ENCODE measurements around the gene COL4A2.

COL4A2 gene

DNA sequence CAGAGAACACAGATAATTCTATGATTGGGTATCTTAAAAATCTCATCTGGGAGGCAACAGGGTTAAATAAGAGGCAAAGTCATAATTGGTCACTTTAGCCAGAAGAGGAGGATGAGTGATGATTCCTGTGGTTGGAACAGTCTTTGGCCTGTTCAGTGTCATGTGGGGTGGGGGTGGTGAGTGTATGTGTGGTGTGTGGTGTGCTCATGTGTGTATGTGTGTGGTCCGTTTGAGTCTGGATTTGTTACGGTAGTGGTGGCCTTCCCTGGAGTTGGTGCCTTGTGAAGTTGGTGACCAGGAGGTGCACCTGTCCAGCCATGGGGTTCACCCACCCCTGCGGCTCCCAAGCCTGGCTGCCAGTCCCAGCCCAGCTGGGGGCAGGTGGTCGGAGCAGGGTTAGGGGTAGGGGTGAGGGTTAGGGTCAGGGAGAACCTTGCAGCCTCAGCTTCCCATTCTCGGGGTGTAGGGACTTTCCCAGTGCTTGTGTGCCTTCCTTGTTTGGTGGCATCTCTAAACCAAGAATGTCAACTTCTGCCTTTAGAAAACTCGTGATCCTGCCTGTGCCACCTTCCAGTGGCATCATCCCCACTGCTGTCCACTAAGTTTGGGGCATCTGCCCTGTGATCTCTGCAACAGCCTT is 156.9 kb downstream of the COL4A2 start:
- DNase-seq, result no peak

DNA sequence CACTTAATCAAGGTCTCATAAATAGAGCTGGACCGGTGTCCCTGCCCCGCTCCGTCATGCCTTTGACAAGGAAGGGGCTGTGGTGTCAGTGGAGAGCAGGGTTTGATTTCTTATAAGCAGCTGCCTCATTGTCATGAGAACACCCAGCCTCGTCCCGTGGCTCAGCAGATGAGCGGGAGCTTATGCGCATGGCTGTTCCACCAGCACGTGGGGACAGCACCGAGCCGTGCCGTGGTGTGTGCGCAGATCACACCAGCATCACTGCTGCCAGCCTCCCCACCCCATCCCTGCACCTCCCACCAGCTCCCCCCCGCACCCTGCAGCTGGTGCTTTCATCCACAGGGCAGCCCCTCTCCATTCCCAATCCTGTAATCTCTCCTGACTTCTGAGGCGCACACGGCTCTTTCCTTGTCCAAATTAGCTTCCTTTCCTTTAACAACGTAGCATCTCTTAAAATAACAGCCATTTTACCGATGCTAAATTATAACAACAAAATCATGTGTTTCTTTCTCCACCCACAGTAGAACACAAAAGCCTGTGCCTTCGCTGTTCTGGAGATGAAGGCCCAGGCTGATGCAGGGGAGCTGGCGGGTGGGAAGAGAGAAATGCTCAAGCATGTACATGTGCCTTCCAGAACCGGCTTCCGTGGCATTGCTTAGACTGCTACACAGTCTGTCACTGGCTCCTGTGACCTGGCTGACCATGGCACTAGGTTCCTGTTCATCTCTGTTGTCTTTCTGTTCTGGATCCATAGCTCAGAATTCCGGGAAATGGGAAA is 157.7 kb downstream of the COL4A2 start:
- DNase-seq, result no peak

DNA sequence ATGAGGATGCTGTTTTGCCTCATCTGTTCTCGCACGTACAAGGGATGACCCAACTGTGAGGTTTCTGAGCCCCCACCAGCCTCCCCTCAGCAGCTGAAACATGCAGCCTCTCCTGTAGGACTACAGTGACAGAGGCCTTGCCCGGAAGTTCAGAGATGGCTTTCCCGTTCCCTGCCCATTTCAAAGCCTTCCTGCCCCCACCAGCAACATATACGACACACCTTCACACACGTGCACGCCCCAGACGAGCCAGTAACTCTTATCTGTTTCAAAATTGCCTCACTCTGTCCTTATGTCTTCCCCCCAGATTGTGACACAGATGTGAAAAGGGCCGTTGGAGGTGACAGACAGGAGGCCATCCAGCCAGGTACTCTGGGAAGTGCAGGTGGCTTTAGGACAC is 158.6 kb downstream of the COL4A2 start:
- no peak for DNase-seq

DNA sequence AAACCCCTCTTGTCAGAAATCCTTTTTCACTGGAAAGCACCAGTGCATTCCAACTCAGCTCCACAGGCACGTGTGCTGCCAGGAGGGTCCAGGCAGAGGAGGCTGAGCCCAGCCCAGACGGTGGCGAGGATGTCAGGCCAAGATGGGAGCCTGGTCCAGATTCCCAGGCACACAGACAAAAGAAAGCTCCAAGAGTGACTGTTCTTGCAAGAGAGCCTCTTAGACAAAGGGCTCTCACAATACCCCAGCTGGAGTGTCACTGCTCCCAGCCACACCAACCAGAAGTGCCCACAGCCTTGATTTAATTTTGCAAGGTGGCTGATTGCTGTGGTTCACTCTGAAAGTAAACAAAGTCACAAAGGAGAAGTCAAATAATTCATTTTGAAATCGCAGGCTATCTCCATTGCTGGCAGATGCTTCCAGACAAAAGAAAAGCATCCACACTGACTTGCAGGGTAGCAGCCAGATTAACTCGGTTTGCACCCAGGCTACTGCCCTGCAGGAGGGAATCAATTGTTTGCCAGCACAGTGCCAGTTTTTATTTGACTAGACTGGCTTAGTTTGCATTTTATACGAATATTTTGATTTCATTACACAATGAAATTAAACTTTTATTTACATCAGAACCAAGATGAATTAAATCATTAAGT is 159.3 kb downstream of the COL4A2 start:
- no peak for DNase-seq

DNA sequence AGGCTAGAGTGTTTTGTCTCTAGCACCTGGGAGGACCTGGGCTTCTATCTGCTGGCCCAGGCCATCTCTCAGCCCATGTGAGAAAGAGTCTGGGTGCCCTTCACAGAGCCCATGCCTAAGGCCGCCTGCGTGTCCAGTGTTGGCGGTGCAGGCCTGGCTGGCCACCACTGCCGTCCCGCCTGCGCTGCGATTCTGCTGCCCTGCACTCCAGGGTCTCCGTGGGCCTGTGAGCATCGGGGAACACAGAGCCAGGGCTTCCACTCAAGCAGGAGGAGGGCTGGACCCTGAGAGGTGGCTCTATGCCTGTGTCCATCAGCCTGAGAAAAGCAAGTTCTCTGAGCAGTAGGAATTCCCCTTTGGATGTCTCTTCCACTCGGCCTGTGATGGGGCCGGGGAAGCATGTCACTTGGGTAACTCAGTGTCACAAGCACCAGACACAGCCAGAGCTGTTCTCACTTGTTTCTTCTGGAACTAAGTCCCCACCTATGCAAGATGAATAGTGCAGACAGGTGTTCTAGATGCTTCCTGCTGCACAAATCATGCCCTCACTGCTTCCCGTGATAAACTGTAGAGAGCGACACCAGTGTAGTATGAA is 160.5 kb downstream of the COL4A2 start:
- DNase-seq, result no peak

DNA sequence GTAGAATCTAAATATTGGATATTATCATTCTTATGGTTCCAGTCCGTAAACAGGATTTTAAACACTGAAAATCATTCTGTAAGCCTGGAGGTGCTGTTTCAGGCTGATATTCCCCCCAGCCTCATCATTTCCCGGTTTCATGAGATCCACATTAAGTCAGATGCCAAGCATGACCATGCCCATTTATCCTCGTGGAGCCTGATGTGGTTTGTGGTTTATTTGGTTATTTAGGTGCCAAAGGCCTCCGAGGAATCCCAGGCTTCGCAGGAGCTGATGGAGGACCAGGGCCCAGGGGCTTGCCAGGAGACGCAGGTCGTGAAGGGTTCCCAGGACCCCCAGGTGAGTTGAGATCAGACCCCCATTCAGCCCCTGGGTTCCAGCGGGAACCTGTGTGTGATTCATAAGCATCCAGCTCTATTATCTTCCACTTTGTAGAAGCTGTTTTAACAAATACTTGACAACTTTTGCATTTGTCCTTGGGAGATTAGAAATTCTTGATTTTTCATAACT is 162.0 kb downstream of the COL4A2 start:
- no peak for DNase-seq

DNA sequence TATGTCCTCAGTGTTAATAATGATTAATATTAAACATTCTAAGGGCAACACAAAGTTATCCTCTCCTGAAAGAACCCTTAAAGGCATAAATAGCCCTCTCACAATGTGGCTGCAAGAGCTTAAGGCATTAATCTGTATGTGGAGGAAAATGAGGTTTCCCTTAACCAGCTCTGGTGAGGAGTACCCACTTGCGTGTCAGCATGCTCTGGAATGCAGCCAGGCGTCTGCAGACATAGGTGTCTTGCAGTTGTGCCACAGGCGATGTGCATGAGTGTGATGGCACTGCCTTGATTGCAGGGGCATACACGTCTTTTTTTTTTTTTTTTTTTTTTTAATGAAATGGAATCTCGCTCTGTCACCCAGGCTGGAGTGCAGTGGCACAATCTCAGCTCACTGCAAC is 162.5 kb downstream of the COL4A2 start:
- DNase-seq, result no peak

DNA sequence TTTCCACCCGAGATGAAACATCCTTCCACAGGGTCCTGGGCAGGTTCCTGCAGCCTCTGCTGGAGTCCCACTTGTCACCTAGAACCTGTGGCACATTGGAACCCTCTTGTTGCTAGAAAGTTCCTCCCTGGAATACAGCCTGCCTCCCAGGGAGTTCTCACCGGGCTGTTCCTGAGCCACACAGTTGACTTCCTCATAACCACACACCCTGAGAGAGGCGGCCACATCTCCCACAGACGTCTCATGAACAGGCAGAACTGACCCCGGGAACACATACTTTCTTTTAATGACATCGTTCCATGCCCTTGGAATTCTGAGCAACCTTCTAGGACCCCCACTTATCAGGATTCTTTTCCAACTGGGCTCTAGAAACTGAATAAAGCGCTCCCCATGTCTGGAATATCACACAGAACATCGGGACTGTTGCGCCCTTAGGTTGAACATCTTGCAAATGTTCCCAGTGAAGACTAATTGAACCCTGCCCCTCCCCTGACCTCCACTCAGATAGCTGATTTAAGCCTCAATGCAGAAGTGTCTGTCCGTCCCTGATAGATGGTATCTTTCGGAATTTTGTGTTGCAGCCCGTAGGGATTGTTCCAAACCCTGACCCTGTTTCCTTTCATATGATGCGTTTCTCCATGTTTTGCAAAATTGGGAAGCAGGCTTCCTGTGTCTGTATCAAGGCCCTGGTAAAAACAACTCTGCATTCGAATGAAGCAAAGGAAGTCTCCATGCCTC is 163.4 kb downstream of the COL4A2 start:
- no peak for DNase-seq

DNA sequence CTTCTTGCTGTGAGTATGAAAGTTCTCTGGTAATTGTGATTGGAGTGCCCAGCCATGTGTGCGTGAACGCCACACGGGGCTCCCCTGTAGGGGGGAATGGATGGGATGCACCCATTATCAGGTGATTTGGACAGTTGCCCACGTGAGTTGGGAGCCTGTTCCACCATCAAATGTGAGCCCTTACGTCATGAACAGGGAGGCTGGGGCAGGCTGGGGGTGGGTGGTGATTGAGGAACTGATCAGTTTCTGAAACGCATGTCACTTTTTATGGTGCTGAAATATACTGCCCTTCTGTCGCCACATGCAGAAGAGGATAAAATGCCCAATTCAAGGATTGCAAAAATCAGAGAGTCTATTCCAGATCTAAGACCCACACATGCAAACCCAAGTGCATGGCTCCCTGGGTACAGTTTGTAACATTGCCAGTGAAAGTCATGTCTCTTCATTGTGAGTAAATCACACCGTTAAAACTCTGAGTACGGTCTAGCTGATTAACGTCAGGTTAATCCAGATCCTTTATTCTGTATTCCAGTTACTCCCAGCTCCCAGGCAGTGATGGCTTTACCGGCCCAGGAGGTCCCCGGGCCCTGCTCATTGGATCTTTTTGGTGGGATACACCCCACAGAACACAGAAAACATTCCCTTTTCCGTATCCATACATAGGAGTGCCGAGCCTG is 164.2 kb downstream of the COL4A2 start:
- DNase-seq, result no peak

DNA sequence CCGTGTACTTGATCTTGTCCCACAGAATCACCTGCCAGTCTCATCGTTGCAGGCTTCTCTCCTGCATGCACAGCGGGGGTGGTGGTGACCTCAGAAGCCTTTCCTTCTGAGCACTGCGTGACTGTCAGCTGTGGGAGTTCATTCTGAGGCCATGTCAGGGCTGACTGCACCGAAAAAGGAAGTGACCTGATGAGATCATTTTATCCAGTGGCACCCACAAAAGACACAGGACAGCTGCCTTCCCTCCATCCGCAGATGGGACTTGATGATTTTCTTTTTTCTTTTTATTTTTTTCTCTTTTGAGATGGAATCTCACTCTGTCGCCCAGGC is 164.7 kb downstream of the COL4A2 start:
- DNase-seq, result no peak

DNA sequence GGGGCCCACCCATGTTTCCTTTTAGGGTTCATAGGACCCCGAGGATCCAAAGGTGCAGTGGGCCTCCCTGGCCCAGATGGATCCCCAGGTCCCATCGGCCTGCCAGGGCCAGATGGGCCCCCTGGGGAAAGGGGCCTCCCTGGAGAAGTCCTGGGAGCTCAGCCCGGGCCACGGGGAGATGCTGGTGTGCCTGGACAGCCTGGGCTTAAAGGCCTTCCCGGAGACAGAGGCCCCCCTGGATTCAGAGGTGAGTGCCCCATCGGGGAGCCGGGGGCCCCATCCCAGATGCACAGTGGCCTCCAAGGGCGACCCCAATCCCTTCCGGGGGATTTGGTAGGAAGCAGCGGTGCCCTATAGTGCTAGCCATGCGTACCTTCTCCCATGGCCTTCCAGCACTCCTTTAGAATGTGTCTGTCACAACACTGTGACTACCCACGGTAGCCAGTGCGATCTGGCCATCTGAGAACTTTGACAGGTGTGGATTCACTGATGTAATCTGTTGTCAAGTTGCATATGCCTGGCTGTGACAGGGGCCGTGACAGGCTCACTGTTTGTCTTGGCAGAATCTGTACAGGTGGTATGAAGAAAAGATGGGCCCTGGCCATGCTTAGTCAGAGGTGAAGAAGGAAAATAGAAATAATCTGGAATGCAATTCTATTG is 165.9 kb downstream of the COL4A2 start:
- DNase-seq, result no peak

DNA sequence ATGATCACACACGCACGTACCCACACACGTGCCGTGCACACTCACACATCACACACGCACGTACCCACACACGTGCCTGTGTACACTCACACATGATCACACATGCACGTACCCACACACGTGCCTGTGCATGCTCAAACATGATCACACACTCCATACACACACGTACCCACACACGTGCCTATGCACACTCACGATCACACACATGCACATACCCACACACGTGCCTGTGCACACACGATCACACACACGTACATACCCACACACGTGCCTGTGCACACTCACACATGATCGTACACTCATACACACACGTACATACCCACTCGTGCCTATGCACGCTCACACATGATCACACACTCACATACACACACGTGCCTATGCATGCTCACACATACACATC is 167.6 kb downstream of the COL4A2 start:
- DNase-seq, result no peak

DNA sequence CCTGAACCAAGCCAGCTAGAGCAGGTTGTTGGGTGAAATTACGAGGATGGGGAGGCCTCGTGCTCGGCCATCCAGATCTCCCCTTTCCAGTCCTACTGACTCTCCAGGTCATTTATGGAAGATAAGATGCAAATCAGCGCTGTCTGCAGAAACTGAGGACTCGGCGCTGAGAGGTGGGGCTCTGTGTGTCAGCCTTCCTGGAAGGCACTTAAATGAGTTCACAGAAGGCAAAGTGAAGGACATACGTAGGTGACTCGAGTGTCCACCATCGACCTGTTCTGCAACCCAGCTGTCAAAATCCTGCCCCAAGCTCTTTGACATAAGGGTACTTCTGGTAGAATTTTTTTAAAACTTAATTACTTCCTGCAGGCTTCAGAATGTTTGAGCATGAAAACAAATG is 168.0 kb downstream of the COL4A2 start:
- no peak for DNase-seq

DNA sequence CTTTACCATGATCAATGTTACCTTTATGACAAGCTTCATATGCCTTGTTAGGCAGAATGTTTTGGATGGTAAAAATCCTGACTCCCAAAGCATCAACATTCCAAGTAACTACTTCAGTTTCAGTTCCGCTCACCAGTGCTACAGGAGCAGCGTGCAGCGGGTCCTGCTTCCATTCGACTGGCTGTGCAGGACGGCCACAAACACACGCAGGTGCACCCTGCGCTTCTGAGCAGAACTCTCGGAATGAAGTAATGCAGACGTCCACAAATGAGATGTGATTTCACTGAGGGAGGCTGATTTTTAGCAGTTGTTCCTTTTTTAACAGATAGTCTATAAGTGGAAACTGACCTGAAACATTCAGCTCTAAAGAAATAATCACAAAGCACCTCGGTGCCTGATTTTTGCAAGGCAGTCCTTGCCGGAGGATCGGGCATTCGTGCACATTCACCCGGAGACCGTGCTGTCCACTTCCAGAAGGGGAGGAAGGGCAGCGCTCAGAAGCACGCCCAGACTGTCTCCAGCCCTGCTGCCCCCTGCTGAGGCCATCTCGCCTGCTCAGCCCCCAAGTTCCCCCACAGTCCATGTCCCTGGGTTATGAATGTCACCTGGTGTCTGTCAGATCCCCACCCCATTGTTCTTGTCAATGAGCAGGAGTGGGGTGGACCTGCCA is 168.6 kb downstream of the COL4A2 start:
- DNase-seq, result no peak

DNA sequence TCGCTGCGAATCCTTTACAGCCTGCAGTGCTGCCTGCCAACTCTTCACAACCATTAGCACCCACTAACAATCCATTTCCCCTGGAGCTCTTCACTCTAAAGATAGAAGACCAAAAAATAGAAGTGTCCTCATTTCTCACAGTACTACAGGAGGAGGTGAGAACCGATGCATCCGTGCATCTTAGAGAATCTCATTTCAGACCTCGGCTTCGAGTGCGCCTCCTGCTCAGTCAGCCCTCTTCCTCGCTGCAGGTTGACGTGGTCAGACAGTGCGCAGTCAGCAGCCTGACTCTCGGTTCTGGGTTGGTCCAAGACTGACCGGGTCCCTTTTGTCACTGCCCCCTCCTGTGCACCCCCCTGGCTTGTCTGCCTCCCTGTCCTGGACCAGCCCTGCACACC is 169.1 kb downstream of the COL4A2 start:
- no peak for DNase-seq

DNA sequence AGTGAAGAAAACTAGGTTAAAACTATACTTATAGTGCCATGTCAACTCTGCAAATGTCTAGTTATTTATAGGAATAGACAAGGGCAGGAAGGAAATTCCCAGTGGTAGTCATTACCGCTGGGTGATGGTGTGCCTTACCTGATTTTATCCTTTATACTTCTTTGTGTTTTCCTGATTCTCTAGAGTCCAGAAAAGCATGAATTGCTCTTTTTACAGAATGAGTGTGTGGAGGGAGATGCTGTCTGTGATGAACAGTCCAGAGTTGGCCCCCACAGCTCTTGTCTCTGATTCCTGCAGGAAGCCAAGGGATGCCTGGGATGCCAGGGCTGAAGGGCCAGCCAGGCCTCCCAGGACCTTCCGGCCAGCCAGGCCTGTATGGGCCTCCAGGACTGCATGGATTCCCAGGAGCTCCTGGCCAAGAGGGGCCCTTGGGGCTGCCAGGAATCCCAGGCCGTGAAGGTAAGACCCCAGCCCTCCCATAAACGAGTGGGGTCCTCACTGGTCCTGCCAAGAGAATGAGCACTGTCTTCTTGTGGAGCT is 170.7 kb downstream of the COL4A2 start:
- no peak for DNase-seq

DNA sequence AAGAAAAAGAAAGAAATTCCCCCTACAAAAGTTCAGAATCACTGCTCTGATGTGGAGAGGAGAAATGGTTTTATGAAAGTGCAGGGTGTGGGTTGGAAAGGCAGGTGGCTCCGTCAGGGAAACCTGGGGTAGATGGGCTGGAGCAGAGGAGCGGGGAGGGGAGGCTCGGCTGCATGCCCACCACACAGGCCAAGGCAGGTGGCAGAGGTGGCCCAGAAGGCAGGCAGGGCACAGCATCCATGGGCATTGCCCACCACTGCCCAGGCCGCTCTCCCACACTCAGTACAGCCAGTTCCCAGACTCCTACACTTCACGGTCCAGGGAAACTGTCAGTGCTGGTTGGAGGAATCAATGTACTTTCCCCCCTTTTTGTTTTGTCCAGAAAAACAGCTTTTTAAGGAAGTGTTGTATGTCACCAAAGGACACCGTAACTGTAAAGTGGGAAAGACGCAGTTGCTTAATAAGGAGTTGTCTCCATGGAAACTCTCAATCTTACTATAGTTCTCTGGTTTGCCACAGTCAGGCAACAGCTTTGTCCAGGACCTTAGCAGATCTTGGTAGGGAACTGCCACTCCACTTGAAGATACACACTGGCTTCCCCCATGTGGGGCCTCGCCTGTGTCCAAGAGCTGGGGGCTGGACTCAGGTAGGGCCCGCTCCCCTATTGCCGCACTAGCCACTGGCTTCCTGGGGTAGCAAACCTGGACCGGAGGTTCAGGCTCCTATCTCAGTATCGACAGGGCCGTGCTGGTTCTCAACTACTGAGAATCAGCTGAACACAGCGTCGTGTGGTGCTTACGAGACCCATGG is 171.5 kb downstream of the COL4A2 start:
- no peak for DNase-seq

DNA sequence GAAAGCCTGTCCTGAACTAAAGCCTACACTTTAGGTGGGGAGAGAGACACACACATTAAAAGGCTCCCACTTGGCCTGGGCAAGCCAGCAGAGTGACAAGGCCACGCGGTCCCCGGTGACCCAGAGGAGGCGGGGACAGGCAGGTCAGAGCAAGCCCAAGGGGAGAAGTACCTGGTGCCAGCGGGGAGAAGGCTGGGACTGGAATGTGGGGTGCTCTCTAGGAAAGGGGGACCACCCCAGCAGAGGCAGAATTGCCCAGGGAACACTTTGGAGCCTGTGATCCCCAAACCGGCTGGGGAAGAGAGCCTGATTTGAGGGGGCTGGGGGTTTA is 172.1 kb downstream of the COL4A2 start:
- no peak for DNase-seq

DNA sequence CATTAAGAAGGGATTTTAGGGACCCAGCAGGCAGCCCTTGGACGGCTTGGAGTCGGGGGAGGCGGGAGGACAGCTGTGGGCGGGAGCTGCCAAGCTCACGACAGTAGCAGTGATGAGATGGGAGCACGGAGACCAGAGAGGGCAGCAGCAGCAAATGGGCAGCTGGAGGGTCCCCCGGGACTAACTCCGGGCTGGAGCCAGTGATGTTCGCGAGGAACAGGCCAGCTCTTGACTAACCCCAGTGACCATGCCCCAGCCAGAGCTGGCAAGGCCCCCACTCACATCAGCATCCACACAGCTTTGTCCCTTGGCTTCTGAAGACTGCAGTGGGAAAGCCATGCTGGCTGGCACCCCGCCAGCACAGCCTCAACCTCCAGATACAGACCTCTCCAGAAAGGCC is 172.6 kb downstream of the COL4A2 start:
- DNase-seq, result no peak

DNA sequence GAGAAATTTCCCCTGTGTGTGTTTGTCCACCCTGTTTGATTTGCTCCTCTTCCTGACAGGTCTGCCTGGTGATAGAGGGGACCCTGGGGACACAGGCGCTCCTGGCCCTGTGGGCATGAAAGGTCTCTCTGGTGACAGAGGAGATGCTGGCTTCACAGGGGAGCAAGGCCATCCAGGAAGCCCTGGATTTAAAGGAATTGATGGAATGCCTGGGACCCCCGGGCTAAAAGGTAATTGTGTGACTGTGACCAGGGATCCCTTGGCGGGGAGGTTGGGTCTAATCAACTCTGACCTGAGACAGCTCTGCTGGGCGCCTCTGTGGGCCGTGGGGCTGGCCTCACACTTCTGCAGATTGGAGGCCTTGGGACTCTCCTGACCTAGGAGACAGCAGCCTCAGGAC is 173.1 kb downstream of the COL4A2 start:
- DNase-seq, result no peak

All from central memory CD4-positive, alpha-beta T cell (primary cell).